Endodermal cell (in vitro differentiated cells): ENCODE data around the gene TNNC1. TPM values are rescaled to one million over a fixed set of nuclear protein-coding genes. Genes with fewer than 3 reads are reported as not detected.

ENCODE experiments used
- DNase-seq: peaks from one replicate; pipeline ENCODE4 v3.0.0-alpha.2; 2017
- H3K27ac ChIP-seq: 2 replicates; pipeline ENCODE4 v1.5.1; 2013; ENCODE audit warnings: mild to moderate bottlenecking, low read depth, low read length, moderate library complexity
- H3K27me3 ChIP-seq: 2 replicates; pipeline ENCODE4 v1.6.1; 2013; ENCODE audit warnings: mild to moderate bottlenecking, low read length, moderate library complexity; ENCODE audit not compliant: insufficient read depth, control insufficient read depth, poor library complexity, severe bottlenecking
- H3K36me3 ChIP-seq: 2 replicates; pipeline ENCODE4 v1.7.0; 2013; ENCODE audit warnings: mild to moderate bottlenecking, low read length, moderate library complexity; ENCODE audit not compliant: control insufficient read depth, insufficient read depth
- H3K4me1 ChIP-seq: one replicate; pipeline ENCODE4 v1.7.0; 2013; ENCODE audit warnings: low read length; ENCODE audit not compliant: control insufficient read depth, insufficient read depth
- H3K4me3 ChIP-seq: 2 replicates; pipeline ENCODE4 v1.5.1; 2013; ENCODE audit warnings: mild to moderate bottlenecking, low read length, moderate library complexity
- H3K9ac ChIP-seq: 2 replicates; pipeline ENCODE4 v1.6.1; 2013; ENCODE audit warnings: mild to moderate bottlenecking, low read length, moderate library complexity; ENCODE audit not compliant: poor library complexity, severe bottlenecking; ENCODE audit errors: extremely low read depth
- H3K9me3 ChIP-seq: 2 replicates; pipeline ENCODE4 v1.6.1; 2013; ENCODE audit warnings: mild to moderate bottlenecking, low read length, moderate library complexity; ENCODE audit not compliant: control insufficient read depth
- H3K27ac Mint-ChIP-seq: 2 replicates; pipeline ENCODE4 v1.8.0; 2020; ENCODE audit warnings: mixed read lengths
- H3K27me3 Mint-ChIP-seq: 2 replicates; pipeline ENCODE4 v1.8.0; 2021; ENCODE audit warnings: mild to moderate bottlenecking, mixed read lengths; ENCODE audit not compliant: insufficient read depth
- H3K36me3 Mint-ChIP-seq: 2 replicates; pipeline ENCODE4 v1.8.0; 2020; ENCODE audit warnings: low read depth, mixed read lengths
- H3K4me1 Mint-ChIP-seq: 2 replicates; pipeline ENCODE4 v1.8.0; 2020; ENCODE audit warnings: mixed read lengths
- H3K4me3 Mint-ChIP-seq: 2 replicates; pipeline ENCODE4 v1.8.0; 2020; ENCODE audit warnings: mild to moderate bottlenecking, moderate library complexity, mixed read lengths
- H3K9me3 Mint-ChIP-seq: 2 replicates; pipeline ENCODE4 v1.8.0; 2020; ENCODE audit warnings: mild to moderate bottlenecking, mixed read lengths
- WGBS, 2 experiments: methylation state at CpG; one replicate each; pipeline versions ENCODE4 v1.1.5 to v1.1.7; 2013; ENCODE audit warnings: missing lambda C conversion rate in 2 of 2, mixed read lengths in 1 of 2; ENCODE audit not compliant: insufficient coverage in 1 of 2, insufficient read length in 1 of 2; 5-methylcytosine and 5-hydroxymethylcytosine counted together
- total RNA-seq, 2 donors: library from RNA; stranded (reverse); fragmentation: NEBNext Ultra II Directional in 1 of 2; extraction: Animal tissue kit (Norgen Biotek cat#: 25700) in 1 of 2; gene quantifications; 2 replicates in 1 of 2; 3 replicates in 1 of 2; pipeline ENCODE4 v1.2.1, GENCODE V29; 2021
- TF ChIP-seq, protein P1 (sequence below): fragments of 200-600 bp; sonication (generic); conservative IDR thresholded peaks from 2 replicates; pipeline ENCODE4 v1.5.0; 2021; ENCODE audit warnings: antibody characterized with exemption, mild to moderate bottlenecking

TNNC1 gene
- total RNA-seq, 2 donors from 2014 or later: 44.8 to 64.6 TPM

- DNase-seq: no peak
- Histone ChIP-seq H3K9me3 (no peaks in the 10 kb centered on the region), H3K27ac (no peak overlapping the region), H3K27me3 (no peaks in the 10 kb centered on the region), H3K4me1 (peaks cover 11% of the 10 kb centered on the region), H3K36me3 (peaks cover 51% of the 10 kb centered on the region), H3K9ac (peak overlapping the region; percentile 89), H3K4me3 (peak overlapping the region; percentile 91)
- H3K4me3 Mint-ChIP-seq: peak overlapping the region; percentile 80
- TF ChIP-seq, protein P1, sequence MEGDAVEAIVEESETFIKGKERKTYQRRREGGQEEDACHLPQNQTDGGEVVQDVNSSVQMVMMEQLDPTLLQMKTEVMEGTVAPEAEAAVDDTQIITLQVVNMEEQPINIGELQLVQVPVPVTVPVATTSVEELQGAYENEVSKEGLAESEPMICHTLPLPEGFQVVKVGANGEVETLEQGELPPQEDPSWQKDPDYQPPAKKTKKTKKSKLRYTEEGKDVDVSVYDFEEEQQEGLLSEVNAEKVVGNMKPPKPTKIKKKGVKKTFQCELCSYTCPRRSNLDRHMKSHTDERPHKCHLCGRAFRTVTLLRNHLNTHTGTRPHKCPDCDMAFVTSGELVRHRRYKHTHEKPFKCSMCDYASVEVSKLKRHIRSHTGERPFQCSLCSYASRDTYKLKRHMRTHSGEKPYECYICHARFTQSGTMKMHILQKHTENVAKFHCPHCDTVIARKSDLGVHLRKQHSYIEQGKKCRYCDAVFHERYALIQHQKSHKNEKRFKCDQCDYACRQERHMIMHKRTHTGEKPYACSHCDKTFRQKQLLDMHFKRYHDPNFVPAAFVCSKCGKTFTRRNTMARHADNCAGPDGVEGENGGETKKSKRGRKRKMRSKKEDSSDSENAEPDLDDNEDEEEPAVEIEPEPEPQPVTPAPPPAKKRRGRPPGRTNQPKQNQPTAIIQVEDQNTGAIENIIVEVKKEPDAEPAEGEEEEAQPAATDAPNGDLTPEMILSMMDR: no peak
- H3K36me3 Mint-ChIP-seq: peaks cover 43% of the 10 kb centered on the region
- H3K27ac Mint-ChIP-seq: peak overlapping the region; percentile 86
- H3K27me3 Mint-ChIP-seq: no peaks in the 10 kb centered on the region
- peaks cover 17% of the 10 kb centered on the region for H3K4me1 Mint-ChIP-seq
- 96 to 100% methylated on average over 6 to 8 of the region's 8 CpGs for WGBS, 2 experiments
- H3K9me3 Mint-ChIP-seq: no peaks in the 10 kb centered on the region
Measured at GRCh38 chr3:52408466-52408865, 45.4 kb downstream of the TNNC1 start.

GRCh38 chr3:52407779-52408178, 46.1 kb downstream of the TNNC1 start:
- H3K4me3 Mint-ChIP-seq: peak overlapping the region; percentile 80
- H3K27me3 ChIP-seq: no peaks in the 10 kb centered on the region
- H3K9ac ChIP-seq: no peak overlapping the region
- no peak for DNase-seq
- no peaks in the 10 kb centered on the region for H3K9me3 ChIP-seq
- H3K4me3 ChIP-seq: no peak overlapping the region
- peaks cover 58% of the 10 kb centered on the region for H3K36me3 ChIP-seq
- peaks cover 11% of the 10 kb centered on the region for H3K4me1 ChIP-seq
- H3K27ac Mint-ChIP-seq: no peak overlapping the region
- 96% methylated on average over 3 of the region's 3 CpGs; no CpG with 5 or more reads in 1 of the 2 experiments for WGBS, 2 experiments
- no peaks in the 10 kb centered on the region for H3K9me3 Mint-ChIP-seq
- H3K4me1 Mint-ChIP-seq: peaks cover 17% of the 10 kb centered on the region
- TF ChIP-seq, protein P1: no peak
- no peak overlapping the region for H3K27ac ChIP-seq
- H3K27me3 Mint-ChIP-seq: no peaks in the 10 kb centered on the region
- H3K36me3 Mint-ChIP-seq: peaks cover 49% of the 10 kb centered on the region

DNA sequence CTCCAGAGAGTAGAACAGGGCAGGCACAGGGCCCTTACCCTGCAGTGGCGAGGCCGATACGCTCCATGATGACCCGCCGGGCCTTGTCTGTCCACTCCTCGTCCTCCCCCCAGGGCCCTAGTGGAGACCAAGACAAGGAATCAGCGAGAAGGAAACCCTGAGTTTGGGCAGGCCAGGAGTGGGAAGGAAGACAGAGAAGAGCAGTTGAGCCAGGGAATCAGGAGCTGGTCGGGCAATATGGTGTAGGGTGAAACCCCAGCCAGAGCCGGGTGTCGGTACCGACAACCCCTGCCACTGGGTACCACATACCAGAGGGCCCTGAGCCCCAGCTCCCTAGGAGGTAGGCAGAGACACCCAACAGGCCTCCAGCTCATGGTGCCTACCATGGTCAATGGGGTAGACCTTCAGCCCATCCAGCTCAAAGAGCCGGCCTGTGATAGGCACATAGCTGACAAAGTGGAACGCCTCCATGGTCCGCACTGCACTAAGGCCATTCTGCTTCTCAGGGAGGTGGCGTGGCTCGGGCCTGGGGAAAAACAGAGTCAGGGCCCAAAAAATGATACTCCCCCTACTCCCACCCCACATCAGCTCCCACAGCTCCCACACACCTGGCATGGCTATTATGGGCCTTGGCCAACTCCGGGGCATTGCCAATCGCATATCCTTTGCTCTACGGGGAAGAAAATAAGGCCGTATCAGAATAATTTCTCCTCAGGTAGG, 46.9 kb downstream of the TNNC1 start:
- Histone ChIP-seq H3K36me3 (peaks cover 66% of the 10 kb centered on the region), H3K27me3 (no peaks in the 10 kb centered on the region), H3K9ac (no peak overlapping the region), H3K4me1 (peaks cover 6% of the 10 kb centered on the region), H3K27ac (no peak overlapping the region), H3K9me3 (no peaks in the 10 kb centered on the region), H3K4me3 (no peak overlapping the region)
- H3K36me3 Mint-ChIP-seq: peaks cover 55% of the 10 kb centered on the region
- no peak overlapping the region for H3K4me3 Mint-ChIP-seq
- DNase-seq: no peak
- H3K27me3 Mint-ChIP-seq: no peaks in the 10 kb centered on the region
- no peaks in the 10 kb centered on the region for H3K9me3 Mint-ChIP-seq
- 94 to 95% methylated on average over 17 to 20 of the region's 20 CpGs for whole genome bisulfite sequencing, 2 experiments
- H3K4me1 Mint-ChIP-seq: peaks cover 17% of the 10 kb centered on the region
- TF ChIP-seq, protein P1: no peak
- H3K27ac Mint-ChIP-seq: no peak overlapping the region
